HL-60 (cell line): ENCODE data around the gene YLPM1.

Source experiments
- POLR2AphosphoS5 ChIP-seq: IDR thresholded peaks from 2 replicates; pipeline ENCODE4 v1.6.1; 2012; ENCODE audit warnings: low read depth
- TF ChIP-seq, protein P1 (sequence below): IDR thresholded peaks from one replicate; pipeline ENCODE4 v1.5.1; 2011; ENCODE audit warnings: low read length, control low read depth, inconsistent platforms; ENCODE audit not compliant: insufficient read depth
- TF ChIP-seq, protein P2 (sequence below): IDR thresholded peaks from 2 replicates; pipeline ENCODE4 v1.6.1; 2012; ENCODE audit warnings: low read depth; ENCODE audit not compliant: insufficient replicate concordance

DNA sequence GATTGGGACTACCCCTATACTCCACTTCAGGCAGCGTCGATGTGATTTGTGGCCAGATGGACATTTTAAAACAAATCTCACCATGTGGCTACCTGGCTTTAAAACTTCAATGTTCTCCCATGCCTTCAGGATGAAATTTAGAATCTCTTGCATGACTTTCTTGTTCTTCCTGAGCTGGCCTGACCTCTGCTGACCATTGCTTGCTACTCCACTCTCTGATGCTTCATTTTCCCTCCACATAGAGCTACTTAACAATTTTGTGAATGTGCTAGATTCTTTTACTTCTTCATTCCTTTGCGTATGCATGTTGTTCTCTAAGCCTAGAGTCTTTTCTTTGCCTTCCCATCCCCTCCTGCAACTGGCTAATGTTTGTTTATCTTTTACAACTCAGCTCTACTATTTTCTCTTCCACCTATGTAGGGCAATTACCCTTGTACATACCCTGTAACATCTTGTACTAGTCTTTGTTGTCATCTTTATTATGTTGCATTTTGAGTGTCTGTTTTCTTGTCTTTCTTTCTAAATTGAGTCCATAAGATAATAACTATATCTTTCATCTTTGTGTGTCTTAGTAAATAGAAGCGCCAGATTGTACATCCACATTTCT, 41.2 kb downstream of the YLPM1 start:
- TF ChIP-seq POLR2AphosphoS5, result no peak
- TF ChIP-seq, protein P1, sequence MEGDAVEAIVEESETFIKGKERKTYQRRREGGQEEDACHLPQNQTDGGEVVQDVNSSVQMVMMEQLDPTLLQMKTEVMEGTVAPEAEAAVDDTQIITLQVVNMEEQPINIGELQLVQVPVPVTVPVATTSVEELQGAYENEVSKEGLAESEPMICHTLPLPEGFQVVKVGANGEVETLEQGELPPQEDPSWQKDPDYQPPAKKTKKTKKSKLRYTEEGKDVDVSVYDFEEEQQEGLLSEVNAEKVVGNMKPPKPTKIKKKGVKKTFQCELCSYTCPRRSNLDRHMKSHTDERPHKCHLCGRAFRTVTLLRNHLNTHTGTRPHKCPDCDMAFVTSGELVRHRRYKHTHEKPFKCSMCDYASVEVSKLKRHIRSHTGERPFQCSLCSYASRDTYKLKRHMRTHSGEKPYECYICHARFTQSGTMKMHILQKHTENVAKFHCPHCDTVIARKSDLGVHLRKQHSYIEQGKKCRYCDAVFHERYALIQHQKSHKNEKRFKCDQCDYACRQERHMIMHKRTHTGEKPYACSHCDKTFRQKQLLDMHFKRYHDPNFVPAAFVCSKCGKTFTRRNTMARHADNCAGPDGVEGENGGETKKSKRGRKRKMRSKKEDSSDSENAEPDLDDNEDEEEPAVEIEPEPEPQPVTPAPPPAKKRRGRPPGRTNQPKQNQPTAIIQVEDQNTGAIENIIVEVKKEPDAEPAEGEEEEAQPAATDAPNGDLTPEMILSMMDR, result no peak
- TF ChIP-seq, protein P2, sequence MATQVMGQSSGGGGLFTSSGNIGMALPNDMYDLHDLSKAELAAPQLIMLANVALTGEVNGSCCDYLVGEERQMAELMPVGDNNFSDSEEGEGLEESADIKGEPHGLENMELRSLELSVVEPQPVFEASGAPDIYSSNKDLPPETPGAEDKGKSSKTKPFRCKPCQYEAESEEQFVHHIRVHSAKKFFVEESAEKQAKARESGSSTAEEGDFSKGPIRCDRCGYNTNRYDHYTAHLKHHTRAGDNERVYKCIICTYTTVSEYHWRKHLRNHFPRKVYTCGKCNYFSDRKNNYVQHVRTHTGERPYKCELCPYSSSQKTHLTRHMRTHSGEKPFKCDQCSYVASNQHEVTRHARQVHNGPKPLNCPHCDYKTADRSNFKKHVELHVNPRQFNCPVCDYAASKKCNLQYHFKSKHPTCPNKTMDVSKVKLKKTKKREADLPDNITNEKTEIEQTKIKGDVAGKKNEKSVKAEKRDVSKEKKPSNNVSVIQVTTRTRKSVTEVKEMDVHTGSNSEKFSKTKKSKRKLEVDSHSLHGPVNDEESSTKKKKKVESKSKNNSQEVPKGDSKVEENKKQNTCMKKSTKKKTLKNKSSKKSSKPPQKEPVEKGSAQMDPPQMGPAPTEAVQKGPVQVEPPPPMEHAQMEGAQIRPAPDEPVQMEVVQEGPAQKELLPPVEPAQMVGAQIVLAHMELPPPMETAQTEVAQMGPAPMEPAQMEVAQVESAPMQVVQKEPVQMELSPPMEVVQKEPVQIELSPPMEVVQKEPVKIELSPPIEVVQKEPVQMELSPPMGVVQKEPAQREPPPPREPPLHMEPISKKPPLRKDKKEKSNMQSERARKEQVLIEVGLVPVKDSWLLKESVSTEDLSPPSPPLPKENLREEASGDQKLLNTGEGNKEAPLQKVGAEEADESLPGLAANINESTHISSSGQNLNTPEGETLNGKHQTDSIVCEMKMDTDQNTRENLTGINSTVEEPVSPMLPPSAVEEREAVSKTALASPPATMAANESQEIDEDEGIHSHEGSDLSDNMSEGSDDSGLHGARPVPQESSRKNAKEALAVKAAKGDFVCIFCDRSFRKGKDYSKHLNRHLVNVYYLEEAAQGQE, result no peak
